Globus pallidus (tissue), 1 donor: ENCODE results near the gene GPD2.
"Not testable (repeated sequence)": the region's sequence is repeated elsewhere in the genome, so short reads cannot be mapped to it uniquely, and the experiment has no call there.

Experiments
- DNase-seq: peaks from one replicate; pipeline ENCODE4 v3.0.0-alpha.2; 2015; ENCODE audit warnings: low spot score

The GPD2 gene

GRCh38 chr2:156590085-156590739, 154.0 kb downstream of the GPD2 start:
- DNase-seq: no peak

DNA sequence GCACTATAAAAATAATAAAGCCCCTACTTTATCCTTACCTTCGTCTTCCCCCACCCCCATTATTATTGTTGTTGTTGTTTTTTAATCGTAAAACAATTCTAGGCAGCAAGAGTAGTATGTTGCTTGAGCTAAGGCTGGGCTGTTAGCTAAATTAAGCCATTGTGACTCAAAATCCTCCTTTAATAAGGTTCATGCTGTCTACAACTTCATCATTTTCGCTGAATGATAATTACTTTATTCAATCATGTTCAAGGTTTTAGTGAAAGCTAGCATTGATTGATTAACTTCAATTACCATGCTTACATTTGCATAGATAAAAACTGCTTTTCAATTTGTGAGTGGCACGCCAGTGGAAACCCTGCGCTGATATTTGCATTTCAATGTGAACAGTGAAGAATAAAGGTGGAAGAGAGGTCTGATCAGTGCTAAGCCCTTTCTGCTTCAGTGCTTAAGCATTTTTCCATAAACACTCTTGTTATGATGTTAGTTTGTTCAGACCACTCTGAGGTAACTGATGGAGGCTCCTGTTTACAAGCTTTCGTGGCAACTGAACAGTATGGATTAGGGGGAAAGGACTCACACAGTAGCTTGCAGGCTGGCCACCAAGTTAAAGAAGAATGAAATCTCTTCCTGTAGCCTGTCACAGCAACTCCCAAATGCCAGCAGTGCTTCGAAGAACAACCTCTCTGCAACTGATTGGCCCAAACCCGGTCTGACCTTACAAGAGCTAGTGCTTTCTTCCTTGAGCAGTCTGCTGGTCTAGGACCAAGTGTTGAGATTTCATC, 156.8 kb downstream of the GPD2 start:
- DNase-seq: no peak

GRCh38 chr2:156593594-156593921, 157.4 kb downstream of the GPD2 start:
- no peak for DNase-seq

DNA sequence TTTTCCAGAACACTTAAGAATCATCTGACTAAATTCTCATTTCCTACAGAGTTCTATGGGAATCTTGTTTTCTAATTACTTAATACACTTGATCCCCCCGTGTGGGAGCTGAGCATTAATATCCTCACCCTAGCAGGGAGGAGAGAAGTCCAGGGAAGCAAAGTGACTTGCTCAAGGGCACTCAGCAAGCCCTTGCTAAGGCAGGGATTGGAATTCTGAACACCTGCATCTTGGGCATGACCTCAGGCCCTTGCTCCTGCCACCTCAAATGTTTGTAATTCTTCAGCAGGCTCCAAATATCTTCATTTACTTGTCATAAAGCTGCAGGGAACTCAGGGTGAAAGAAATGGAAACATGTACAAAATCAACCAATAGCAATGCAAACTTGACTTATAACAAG, 162.4 kb downstream of the GPD2 start:
- DNase-seq: no peak

DNA sequence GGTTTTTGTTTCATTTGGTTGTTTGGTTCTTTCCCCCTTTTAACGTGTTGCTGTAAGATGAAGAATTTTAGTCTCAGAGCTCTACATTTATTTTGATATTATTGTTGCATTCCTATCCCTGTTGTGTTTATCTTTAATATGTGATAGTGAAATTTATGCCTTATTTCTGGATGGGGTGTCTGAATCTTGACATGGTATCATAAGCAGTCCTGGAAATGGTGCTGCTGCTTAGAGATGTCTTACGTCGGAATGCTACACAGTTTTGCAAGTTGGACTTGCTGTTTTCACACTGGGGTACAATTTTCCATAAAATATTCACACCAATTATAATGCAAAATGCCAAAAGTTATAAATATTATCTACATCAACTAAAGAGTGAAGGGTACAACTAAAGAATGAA, 164.0 kb downstream of the GPD2 start:
- DNase-seq: no peak

DNA sequence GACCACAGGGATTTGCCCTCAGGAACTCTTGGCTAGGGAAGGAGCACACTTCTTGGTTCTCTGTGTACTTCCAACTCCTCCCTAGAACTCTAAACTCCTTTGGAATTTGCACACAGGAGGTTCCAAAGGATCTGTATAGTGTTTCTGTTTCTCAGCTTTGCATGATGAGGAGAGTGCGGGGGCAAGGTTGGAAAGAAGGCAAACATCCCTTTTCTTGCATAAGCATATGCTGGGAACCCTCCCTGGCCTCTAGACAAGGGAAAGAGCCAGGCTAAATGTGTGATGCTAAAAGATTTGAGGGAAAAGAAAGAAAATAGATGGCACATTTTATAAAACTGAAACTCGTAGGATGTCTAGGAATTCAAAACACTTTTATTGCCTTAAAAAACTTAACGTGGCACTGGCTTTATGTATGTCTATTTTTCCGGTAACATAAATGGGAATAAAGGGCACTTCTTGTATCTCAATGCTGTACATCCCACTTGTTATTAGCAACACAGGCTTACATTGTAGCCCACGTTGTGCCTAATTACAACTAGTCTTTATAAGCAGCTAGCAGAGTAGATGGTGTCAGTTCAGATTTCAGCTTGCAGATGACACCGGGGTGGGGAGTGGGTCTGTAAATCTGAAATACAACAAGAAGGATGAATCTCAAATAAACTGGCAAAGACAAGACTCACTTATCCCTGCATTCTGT, 165.8 kb downstream of the GPD2 start:
- DNase-seq: peak; percentile 26

GRCh38 chr2:156602552-156602933, 166.4 kb downstream of the GPD2 start:
- no peak for DNase-seq

- DNase-seq: no peak
Observed at GRCh38 chr2:156615836-156616322, 179.7 kb downstream of the GPD2 start.

DNA sequence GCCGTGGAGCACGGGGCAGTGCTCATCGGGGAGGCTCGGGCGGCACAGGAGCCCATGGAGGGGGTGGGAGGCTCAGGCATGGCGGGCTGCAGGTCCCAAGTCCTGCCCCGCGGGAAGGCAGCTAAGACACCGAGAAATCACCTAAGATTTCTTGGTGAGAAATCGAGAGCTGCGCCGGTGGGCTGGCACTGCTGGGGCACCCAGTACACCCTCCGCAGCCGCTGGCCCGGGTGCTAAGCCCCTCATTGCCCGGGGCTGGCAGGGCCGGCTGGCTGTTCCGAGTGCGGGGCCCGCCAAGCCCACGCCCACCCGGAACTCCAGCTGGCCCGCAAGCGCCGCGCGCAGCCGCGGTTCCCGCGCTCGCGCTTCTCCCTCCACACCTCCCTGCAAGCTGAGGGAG, 181.9 kb downstream of the GPD2 start:
- not testable (repeated sequence) for DNase-seq

GRCh38 chr2:156619021-156619539, 182.9 kb downstream of the GPD2 start:
- no peak for DNase-seq

- DNase-seq: no peak
Observed at GRCh38 chr2:156622491-156622890, 186.3 kb downstream of the GPD2 start.

- DNase-seq: no peak
Observed at GRCh38 chr2:156625360-156626170, 189.4 kb downstream of the GPD2 start.

DNA sequence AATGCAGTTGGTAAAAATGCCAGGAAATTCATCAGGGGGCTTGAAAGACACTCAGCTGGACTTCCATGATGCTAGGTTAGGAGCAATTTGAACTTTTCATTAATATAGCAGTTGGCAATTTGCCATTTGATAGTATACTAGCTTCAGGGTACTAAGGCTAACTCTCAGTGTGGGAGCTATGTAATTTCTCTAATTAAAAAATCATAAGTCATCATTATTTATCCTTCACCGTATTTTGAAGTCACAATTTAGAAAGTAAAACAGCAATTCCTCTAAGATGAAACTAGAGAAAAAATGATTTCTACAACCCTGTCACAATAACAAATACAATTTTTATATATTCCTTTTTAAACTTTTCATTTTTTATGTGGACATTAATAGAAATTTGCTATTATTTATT, 190.8 kb downstream of the GPD2 start:
- DNase-seq: no peak

DNA sequence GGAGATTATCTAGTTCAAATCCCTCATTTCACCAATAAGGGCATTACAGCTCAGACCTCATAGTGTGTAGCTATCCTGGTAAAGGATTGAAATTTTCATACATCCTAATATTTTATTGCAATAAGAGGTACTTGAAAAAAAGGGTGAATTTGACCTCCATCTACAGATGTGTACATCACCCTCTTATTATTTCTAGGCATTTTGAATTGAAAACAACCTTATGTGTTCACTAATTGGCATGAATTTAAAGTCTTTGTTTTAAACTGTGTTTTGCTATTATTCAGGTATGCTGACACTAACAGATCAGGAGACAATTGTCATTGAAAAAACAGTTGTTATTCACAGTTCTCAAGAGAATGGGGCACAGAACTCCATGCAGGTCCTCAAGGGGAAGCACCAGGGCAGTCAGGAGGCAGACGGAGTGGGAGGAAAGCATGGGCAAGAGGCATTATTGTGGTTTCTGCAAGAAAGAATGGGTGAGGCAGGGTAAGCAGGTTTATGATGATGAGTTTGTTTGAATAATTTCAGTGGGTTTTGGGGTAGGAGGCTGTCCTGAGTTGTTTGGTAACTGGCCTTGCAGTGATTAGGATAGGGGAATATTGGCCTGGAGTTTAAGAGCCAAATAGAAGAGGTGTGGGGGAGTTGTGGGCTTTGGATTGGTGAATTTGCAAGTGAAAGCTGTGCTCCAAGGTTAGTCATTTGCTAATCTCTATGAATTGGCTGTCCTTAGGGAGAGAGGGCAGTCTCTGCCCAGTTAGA, 194.6 kb downstream of the GPD2 start:
- no peak for DNase-seq

DNA sequence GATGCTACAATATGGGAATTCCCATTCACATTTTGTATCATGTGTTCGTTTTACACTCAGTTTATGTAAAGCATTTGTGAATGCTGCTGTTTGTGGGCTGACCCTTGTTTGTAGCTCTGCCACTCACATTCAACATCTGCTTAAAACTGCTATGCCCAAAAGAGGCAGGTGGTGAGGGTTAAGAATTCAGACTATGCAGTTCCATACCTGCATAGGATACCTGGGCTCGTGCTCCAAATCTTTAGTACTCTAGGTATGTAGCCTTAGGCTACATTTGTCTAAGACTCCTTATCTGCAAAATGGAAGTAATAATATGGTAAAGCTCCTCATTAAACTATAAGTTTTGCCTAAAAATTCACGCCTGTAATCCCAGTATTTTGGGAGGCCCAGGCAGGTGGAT, 199.5 kb downstream of the GPD2 start:
- no peak for DNase-seq
